HG02973 (cell line): ENCODE results near the gene EHF.
"Not testable (repeated sequence)": the region's sequence is repeated elsewhere in the genome, so short reads cannot be mapped to it uniquely, and the experiment has no call there.

Source experiments
- ATAC-seq: cut with Tn5 transposase; IDR thresholded peaks from one replicate; pipeline ENCODE4 v1.9.1; 2021; ENCODE audit warnings: moderate library complexity; ENCODE audit not compliant: unreplicated experiment

EHF gene

DNA sequence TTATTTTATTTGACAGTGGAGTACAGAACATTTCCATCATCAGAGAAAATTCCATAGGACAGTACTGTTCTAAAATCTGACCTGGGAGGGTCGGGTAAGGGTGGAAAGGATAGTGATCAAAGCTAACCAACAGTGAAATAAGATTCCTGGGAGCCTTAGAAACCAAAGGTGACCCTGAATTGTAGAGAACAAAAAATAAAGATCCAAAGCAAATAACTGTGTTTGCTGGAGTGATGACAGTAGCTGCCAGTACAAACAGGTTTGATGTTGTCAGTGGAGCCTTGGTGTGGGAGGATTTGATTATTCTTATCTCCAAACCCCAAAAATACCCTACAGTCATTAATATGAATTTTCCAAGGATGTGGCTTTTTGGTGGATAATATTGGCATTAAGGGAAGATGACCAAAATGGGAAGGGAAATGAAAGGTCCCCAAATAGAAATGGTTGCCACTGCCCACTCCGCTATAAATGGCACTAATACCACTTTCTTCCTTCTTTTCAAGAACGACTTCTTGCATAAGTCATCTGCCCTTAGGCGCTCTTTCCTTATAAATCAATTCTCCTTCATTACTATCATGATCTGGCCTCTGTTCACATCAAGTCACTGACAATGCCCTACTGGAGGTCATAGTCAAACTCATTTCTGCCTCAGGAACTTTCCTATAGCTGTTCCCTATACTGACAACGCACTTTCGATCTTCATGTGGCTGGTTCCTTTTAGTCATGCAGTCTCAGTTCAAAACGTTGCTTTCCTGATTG lies 44.4 kb downstream of the EHF start:
- no peak for ATAC-seq

DNA sequence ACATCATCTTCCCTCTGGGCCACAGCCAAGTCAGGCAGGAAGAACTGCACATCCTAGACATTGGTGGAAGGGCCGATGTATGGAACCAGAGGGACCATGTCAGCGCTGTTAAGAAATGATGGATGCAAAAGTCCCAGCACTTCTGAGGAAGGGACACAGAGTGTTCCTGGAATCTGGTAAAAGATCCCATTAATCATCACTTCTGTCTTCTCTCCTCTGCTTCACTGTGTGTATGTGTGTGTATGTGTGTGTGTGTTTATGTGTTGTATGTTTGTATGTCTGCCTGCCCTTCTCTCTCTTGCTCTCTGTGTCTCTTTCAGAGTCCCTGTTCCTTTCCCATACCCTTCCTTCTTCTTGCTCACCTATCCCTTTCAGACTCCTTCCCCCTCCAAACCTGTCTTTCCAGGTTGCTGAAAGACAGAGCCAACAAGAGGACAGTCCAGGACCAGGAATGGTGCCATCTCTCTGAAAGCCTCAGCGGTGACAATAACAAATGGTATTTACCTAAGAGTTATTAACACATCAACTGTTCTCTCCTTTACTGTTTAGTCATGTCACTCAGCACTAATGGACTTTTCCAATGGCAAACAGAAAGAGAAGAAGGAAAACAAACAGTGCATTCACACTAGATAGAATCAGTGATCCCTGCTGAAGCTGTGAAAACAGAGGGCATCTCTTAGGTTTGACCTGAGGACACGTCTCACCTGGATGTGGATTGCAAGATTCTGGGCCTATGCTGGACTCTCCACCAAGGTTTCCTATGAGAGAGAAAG lies 47.1 kb downstream of the EHF start:
- ATAC-seq = no peak

DNA sequence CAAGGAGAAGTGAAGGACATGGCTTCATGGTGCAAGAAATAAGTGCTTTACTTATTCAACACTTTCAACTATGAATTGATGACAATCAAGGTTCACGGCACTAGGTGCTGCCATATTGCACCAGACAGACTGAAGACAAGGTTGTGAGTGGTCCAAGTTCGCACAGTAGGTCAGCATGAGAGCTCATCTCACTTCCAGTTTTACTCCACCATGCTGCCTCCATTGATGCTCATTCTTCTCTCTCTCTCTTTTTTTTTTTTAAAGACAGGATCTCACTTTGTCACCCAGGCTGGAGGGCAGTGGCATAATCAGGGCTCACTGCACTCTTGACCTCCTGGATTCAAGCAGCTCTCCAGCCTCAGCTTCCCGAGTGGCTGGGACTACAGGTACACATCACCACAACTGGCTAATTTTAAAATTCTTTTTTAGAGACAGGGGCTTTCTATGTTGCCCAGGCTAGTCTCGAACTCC lies 47.7 kb downstream of the EHF start:
- no peak for ATAC-seq

DNA sequence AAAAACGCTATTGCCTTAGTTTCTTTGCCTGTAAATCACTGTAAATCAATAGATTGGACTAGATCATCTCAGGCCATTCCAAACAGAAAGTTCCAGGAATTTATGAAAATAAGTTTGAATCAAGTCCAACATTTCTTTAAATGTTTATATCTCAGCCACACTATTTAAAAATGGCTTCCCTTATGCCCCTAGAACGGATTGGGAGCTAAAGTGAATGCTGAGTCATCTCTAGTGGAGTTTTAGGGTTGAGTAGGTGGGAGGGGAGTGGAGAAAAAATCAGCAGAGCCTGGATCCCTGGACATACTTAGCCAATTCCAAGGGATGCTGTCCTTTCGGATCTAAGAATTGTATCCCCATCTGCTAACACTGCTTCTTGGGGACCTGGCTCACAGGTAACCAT lies 48.6 kb downstream of the EHF start:
- ATAC-seq = no peak

DNA sequence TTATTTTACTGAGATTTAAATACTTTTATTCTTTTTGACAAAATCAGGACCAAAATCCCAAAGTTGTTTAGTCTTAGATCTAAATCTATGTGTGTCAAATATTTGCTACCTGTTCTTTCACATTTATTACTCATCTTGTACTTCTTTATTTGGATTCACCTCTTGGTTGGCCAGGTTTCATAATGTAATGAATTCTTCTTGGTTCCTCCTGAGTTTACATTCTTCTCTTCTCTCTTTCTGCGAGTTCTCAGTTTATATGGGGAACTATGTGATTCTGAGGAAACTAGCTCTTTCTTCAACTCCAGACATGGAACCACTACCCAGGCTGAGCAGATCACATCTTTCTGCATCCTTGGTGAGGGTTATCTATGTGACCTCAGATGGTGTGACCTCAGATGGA lies 50.2 kb downstream of the EHF start:
- ATAC-seq = no peak

DNA sequence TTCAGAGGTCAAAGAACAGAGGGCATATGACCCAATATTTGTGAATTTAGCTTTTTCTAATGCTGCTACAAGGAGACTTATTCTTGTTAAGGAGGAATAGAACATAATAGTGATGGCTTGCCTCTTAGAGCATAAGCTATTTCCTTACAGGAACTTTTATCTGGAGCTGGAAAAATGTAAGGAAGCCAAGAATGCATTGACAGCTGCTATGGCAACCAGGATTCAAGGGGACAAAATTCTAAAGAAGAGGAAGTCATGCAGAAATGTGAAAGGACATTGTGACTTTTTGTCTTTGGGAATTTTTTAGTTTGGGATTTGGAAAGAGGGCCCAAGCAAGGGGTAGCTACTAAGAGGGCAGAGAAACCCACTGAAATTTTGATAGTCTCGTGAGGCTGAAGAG lies 51.1 kb downstream of the EHF start:
- no peak for ATAC-seq

DNA sequence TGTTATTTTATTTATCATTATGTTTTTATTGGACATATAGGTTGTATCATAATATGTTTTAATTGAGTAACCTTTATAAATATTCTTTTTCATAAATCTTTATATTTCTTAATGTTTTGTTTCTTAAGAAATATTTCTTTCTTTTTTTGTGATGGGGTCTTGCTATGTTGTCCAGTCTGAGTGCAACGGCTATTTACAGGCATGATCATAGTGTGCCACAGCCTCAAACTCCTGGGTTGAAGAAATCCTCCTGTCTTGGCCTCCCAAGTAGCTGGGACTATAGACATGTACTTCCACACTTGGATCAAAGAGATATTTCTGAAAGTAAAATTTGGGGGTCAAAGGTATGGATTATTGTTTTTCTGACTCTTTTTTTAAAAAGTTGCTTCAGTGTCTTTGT lies 53.1 kb downstream of the EHF start:
- no peak for ATAC-seq

DNA sequence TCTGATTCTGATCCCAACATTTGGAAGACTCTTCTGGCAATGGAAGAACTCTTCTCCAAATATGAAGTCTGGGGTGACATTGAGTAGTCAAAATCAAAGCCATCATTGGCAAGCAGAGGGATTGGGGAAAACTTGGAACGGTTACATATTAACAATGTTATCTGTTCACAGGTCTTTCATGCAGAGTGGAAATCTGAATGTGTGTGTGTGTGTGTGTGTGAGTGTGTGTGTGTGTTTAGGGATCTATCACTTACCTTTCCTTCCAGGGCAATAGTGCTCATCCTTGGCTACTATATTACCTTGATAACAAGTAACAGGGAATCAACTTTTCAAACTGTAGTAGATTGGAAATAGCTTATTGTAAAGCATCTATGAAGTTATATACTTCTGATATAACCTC lies 55.3 kb downstream of the EHF start:
- ATAC-seq = no peak

DNA sequence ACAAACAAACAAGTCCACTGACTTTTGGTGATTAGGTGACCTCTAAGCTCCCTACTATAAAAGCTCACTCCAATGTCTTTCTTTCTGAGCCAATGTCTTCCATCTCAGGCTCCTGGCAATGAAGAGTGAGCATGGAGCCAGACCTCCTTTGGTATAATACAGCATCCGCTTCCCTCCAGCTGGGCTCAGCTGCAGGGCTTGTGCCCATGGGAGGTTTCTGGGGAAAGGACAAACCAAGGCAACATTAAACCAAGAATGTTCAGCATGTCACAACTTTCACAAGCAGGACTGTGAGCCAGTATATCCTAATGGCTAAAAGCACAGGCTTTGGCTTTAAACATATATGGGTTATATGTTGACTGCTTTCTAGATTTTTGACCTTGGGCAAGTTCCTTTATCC lies 58.8 kb downstream of the EHF start:
- ATAC-seq = no peak

DNA sequence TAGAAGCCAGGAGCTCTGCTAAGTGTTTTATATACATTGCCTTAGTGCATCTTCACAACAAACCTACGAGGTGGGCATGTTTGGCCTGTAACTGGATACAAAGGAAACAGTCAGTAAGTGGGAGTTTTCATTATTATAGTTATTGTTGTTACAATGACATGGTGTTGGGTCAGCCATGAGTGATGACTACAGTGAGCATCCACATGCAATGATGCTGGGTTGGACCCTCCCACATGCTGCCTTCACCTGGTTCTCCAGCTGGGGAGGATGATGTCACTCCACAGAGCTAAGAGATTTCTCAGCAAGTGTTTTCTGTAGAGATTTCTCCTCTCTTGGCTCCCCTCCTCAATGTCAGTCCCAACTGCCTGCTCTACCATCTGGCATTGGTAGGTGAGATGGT lies 59.3 kb downstream of the EHF start:
- ATAC-seq = no peak

DNA sequence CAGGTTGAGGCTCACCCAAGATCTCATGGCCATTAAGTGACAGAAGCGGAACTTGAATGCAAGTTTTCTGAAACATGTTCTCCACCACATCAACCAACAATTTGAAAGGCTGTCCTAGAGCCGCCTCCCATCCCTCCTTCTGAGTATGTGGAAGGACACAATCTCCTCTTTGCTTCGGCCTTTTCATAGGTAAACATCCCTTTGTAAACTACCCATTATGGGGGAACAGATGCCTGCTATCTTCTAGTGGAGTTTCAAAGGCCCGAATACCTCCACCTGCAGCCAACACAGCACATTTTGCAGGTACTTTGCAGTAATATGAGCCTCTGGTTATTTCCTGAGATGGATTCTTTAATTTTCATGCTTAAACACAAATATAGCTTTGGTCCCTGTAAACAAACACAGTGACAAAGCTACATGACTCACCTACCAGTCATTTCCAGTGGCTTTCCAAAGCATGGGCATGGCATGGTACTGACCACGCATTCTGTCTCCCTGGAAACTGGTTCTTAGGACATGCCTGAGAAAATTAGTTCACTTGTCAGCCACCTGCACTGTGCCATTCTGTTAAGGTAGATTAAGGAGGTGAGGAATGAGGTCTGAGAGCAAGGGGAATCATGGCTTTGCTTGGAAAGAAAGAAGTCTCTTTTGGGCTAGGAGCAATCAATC lies 60.2 kb downstream of the EHF start:
- ATAC-seq = no peak

DNA sequence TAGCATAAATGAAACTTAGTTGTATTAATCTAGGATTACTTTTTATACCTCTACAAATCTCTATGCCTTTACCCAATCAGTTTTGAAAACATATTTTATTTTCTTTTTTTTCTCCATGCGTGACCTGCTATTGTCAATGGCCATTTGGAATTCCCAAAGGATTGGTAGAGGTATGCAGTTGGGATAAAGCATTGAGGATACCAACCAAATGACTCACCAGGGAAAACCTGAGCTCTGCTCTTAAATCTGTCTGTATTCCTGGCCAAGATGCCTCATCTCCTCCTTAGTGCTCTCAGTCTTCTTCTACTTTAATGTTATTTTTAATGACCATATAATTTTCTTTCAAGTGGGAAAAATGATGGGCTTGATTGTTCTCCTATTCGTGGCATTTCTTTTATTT lies 61.9 kb downstream of the EHF start:
- ATAC-seq = no peak

DNA sequence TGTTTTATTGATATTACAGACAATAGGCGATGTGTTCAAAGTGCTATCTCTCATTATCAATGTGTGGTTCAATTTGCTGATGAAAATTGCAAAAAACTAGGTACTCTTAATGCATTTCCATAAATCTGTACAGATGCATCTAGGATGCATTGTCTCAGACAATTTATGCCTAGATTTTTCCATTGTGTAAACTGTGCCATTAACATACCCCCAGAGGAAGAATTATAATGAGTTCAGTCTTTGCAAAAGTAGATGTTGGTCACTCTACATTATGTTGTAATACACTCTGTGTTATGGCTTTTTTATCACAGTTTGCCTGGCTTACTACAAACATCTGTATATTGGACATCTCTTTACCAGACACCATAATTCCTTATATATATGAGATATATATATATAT lies 62.5 kb downstream of the EHF start:
- ATAC-seq = no peak

DNA sequence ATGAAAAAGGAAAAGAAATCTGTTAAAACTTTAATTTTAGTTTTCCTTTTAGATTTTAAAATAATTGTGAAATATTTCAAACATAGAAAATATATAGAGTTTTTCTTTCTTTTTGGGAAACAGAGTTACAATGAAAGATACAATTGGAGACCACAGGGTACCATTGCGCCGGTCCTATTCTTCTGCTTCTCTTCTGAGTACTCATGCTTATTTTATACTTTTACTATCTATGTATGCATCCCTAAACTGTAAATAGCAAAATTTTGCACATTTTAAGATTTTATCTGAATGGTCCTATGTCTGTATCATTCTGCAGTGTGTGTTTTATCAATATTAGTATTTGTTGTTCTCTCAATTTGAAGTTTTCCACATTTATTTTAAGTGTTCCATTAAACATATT lies 65.0 kb downstream of the EHF start:
- ATAC-seq = no peak

DNA sequence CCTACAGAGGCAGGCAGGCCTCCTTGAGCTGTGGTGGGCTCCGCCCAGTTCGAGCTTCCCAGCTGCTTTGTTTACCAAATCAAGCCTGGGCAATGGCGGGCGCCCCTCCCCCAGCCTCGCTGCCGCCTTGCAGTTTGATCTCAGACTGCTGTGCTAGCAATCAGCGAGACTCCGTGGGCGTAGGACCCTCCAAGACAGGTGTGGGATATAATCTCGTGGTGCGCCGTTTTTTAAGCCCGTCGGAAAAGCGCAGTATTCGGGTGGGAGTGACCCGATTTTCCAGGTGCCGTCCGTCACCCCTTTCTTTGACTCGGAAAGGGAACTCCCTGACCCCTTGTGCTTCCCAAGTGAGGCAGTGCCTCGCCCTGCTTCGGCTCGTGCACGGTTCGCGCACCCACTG lies 71.4 kb downstream of the EHF start:
- ATAC-seq = not testable (repeated sequence)

DNA sequence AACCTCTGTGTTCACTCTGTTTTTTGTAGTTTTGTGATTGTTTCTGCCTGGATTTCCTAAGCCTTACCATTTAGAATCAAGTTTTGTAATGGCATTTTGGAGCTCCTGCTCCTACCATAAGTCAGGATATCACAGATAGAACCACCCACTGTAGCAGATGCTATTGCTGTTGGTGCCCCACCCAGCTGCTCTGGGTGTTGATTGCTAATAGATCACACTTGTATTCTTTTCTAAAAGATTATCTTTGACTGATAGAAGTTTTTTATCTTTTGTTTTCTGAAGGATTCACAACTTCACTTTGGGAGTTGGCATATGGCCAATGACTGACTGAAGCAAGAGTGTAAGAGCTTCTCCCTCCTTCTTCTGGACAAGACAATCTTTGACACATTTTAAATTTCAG lies 76.0 kb downstream of the EHF start:
- ATAC-seq = no peak

DNA sequence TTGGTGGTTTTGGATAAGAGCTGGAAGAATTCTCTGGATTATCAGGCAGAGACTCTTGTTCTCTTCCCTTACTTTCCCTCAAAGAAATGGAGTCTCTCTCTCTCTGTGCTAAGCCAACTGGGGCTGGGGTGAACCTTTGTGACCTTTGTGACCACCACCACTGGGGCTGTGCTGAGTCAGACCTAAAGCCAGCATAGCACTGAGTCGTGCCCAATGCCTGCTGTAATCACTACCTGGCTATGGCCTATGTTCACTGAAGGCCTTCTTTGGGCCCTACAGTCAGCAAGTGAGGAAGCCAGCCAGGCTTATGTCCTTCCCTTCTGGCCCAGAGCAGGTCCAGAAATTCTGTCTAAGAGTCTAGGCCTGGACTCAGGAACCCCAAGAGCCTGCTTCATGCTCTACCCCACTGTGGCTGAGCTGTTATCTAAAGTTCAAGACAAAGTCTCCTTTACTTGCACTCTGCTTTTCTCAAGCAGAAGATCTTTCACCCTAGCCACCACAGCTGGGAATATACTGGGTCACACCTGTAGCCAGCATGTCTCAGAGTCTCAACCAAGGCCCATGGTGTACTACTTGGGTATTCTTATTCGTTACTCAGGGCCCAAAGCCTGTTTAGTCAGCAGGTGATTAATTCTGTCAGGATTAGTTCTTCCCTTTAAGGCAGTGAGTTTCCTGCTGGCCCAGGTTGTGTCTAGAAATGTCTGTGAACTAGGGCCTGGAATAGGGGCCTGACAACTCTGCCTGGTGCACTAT lies 86.0 kb downstream of the EHF start:
- no peak for ATAC-seq

DNA sequence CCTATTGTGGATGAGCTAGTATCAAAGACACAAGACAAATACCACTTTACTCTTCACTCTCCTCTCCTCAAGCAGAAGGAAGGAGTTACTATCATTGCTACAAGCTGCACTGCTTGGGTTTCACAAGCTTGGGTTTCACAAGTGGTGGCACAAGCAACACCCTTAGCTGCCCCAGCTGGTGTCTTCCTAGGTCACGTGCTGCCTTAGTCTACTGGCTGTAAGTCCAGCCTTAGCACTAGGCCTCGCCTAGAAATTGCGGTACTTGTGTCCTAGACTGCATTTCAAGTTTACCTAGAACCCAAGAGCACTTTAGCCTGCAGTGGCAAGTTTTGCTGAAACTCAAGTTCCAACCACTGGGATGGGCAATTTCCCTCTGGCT lies 86.6 kb downstream of the EHF start:
- no peak for ATAC-seq
